Right hindlimb (tissue), 1 donor: ENCODE measurements around the gene STARD10.

ENCODE experiments used
- DNase-seq: peaks from one replicate; pipeline ENCODE4 v3.0.0-alpha.2; 2018

STARD10 gene

GRCh38 chr11:72778535-72779494, 15.0 kb downstream of the STARD10 start:
- DNase-seq = no peak

- no peak for DNase-seq
These were observed 16.0 kb downstream of the STARD10 start for GRCh38 chr11:72777755-72778278.

GRCh38 chr11:72776844-72777754, 16.7 kb downstream of the STARD10 start:
- no peak for DNase-seq

- DNase-seq = no peak
These were observed 17.6 kb downstream of the STARD10 start for GRCh38 chr11:72776117-72776843.

GRCh38 chr11:72775288-72776110, 18.3 kb downstream of the STARD10 start:
- no peak for DNase-seq

- DNase-seq = no peak
These were observed 19.3 kb downstream of the STARD10 start for GRCh38 chr11:72774499-72774898.

GRCh38 chr11:72773696-72774095, 20.2 kb downstream of the STARD10 start:
- no peak for DNase-seq

GRCh38 chr11:72773291-72773690, 20.6 kb downstream of the STARD10 start:
- peak; percentile 88 for DNase-seq

GRCh38 chr11:72772059-72772458, 21.8 kb downstream of the STARD10 start:
- no peak for DNase-seq

- DNase-seq = no peak
These were observed 22.3 kb downstream of the STARD10 start for GRCh38 chr11:72771507-72771906.

GRCh38 chr11:72770799-72771198, 23.0 kb downstream of the STARD10 start:
- DNase-seq = no peak

GRCh38 chr11:72769680-72770079, 24.2 kb downstream of the STARD10 start:
- no peak for DNase-seq

- DNase-seq = no peak
These were observed 25.3 kb downstream of the STARD10 start for GRCh38 chr11:72768581-72768980.

- no peak for DNase-seq
These were observed 26.4 kb downstream of the STARD10 start for GRCh38 chr11:72767203-72768062.

- DNase-seq = no peak
These were observed 27.5 kb downstream of the STARD10 start for GRCh38 chr11:72766152-72766902.

GRCh38 chr11:72764503-72764902, 29.3 kb downstream of the STARD10 start:
- DNase-seq = no peak

- no peak for DNase-seq
These were observed 30.0 kb downstream of the STARD10 start for GRCh38 chr11:72763823-72764222.

- DNase-seq = no peak
These were observed 31.1 kb downstream of the STARD10 start for GRCh38 chr11:72762641-72763304.
